Dermis blood vessel endothelial cell (primary cell): ENCODE results near the gene CCDC88C. TPM values are rescaled to one million over a fixed set of nuclear protein-coding genes. Genes with fewer than 3 reads are reported as not detected.
"Not testable (repeated sequence)": the region's sequence is repeated elsewhere in the genome, so short reads cannot be mapped to it uniquely, and the experiment has no call there.

Experiments used
- DNase-seq: peaks from one replicate; pipeline ENCODE4 v3.0.0; 2010
- total RNA-seq: library from RNA; depleted of rRNA; stranded (reverse); fragments of >200 nt; gene quantifications from 2 replicates; pipeline ENCODE4 v1.2.3, GENCODE V29; 2014

The CCDC88C gene
- total RNA-seq, 1 donor from 2014 or later: 50.0 TPM

- DNase-seq: no peak
These were observed 175.0 kb downstream of the CCDC88C start for GRCh38 chr14:91242635-91243034.

- no peak for DNase-seq
These were observed 175.8 kb downstream of the CCDC88C start for GRCh38 chr14:91241863-91242262.

- no peak for DNase-seq
These were observed 179.0 kb downstream of the CCDC88C start for GRCh38 chr14:91238661-91239060.

- DNase-seq: no peak
These were observed 179.5 kb downstream of the CCDC88C start for GRCh38 chr14:91238085-91238484.

GRCh38 chr14:91237219-91237618 lies 180.4 kb downstream of the CCDC88C start:
- DNase-seq: peak; percentile 63

- DNase-seq: no peak
These were observed 181.8 kb downstream of the CCDC88C start for GRCh38 chr14:91235841-91236240.

- DNase-seq: no peak
These were observed 182.9 kb downstream of the CCDC88C start for GRCh38 chr14:91234791-91235114.

GRCh38 chr14:91233936-91234790 lies 183.5 kb downstream of the CCDC88C start:
- no peak for DNase-seq

GRCh38 chr14:91232603-91233002 lies 185.0 kb downstream of the CCDC88C start:
- no peak for DNase-seq

GRCh38 chr14:91232052-91232451 lies 185.6 kb downstream of the CCDC88C start:
- no peak for DNase-seq

GRCh38 chr14:91231446-91231845 lies 186.2 kb downstream of the CCDC88C start:
- no peak for DNase-seq

- DNase-seq: no peak
These were observed 187.1 kb downstream of the CCDC88C start for GRCh38 chr14:91230397-91231035.

- DNase-seq: no peak
These were observed 187.8 kb downstream of the CCDC88C start for GRCh38 chr14:91229743-91230200.

GRCh38 chr14:91229005-91229382 lies 188.6 kb downstream of the CCDC88C start:
- DNase-seq: no peak

GRCh38 chr14:91228112-91229004 lies 189.3 kb downstream of the CCDC88C start:
- peak; percentile 67 for DNase-seq

- no peak for DNase-seq
These were observed 190.4 kb downstream of the CCDC88C start for GRCh38 chr14:91227183-91227628.

- not testable (repeated sequence) for DNase-seq
These were observed 191.3 kb downstream of the CCDC88C start for GRCh38 chr14:91226360-91226759.

- DNase-seq: no peak
These were observed 192.6 kb downstream of the CCDC88C start for GRCh38 chr14:91225025-91225424.

GRCh38 chr14:91223028-91223783 lies 194.4 kb downstream of the CCDC88C start:
- DNase-seq: peak; percentile 23
